ENCODE measurements around the gene OLFM1. TPM values are rescaled to one million over a fixed set of nuclear protein-coding genes. Genes with fewer than 3 reads are reported as not detected.

The OLFM1 gene
- total RNA-seq, 1 experiment from 2014 or later: 3.5 TPM

DNA sequence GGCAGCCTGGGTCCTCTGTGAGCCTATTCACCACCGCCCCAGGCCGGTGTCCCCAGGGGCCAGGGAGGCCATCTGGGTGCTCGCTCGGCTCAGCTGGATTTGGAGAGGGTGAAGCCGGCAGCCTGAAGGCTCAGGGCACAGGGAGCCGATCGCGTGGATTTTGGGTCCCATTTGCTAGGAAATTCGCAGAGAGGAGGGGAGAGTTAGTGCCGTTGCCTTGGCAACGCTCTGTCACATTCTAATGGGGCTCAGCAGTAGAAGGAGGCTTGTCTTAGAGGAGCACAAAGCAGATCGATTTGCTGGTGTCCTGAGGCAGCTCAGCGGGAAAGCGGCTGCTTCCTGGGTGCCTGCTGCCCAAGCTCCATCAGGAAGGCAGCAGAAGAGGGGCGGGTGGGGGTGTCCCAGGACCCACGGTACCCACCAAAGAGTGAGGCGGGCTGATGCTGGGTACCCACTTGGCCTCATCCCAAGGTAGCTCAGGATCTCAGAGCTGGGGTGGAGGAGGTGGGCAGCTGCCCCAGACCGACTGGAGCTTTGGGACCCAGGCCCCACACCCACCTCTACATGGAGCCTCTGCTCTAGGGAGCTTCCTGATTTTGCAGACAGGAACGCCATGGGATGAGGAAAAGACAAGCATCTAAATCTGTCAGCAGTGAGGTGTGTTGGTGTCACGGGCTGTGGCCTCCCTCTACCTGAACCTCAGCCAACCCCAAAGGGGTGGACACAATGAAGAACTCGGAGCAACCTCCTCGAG is 17.1 kb upstream of the OLFM1 start:
- H3K36me3 ChIP-seq (ENCODE audit: control insufficient read depth in 1 of 2, insufficient read depth in 2 of 2, low read length in 2 of 2): no peaks in the 10 kb centered on the region
- TF ChIP-seq SP1 (IDR thresholded peaks at IDR 0.05; ENCODE audit: low read depth) (no peak), EZH2phosphoT487 (IDR thresholded peaks at IDR 0.05; ENCODE audit: borderline replicate concordance) (no peak)
- TF ChIP-seq, protein P1, sequence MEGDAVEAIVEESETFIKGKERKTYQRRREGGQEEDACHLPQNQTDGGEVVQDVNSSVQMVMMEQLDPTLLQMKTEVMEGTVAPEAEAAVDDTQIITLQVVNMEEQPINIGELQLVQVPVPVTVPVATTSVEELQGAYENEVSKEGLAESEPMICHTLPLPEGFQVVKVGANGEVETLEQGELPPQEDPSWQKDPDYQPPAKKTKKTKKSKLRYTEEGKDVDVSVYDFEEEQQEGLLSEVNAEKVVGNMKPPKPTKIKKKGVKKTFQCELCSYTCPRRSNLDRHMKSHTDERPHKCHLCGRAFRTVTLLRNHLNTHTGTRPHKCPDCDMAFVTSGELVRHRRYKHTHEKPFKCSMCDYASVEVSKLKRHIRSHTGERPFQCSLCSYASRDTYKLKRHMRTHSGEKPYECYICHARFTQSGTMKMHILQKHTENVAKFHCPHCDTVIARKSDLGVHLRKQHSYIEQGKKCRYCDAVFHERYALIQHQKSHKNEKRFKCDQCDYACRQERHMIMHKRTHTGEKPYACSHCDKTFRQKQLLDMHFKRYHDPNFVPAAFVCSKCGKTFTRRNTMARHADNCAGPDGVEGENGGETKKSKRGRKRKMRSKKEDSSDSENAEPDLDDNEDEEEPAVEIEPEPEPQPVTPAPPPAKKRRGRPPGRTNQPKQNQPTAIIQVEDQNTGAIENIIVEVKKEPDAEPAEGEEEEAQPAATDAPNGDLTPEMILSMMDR (IDR thresholded peaks at IDR 0.05 in 2 of 3, conservative IDR thresholded peaks at IDR 0.05 in 1 of 3; ENCODE audit: borderline replicate concordance in 1 of 3, insufficient read depth in 1 of 3, low read depth in 2 of 3, low read length in 2 of 3): no peak
- TF ChIP-seq, protein P2, sequence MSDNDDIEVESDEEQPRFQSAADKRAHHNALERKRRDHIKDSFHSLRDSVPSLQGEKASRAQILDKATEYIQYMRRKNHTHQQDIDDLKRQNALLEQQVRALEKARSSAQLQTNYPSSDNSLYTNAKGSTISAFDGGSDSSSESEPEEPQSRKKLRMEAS (IDR thresholded peaks at IDR 0.05): no peak
- ChIA-PET CTCF (no interaction called here), RAD21 (ENCODE audit: low non-redundant PET in 1 of 2, low total read pairs in 2 of 2, uncharacterized antibody in 2 of 2, unreplicated experiment in 2 of 2) (no interaction called here), POLR2A (no interaction called here)
- H4K20me1 ChIP-seq (ENCODE audit: insufficient read depth): no peaks in the 10 kb centered on the region
- intact Hi-C loops (cut with micrococcal nuclease): no loop called here
- H3K4me1 ChIP-seq (ENCODE audit: control insufficient read depth in 1 of 2, insufficient read depth in 2 of 2, low read length in 2 of 2): no peaks in the 10 kb centered on the region
- DNase-seq (ENCODE audit: low read depth, low spot score): no peak
- peaks cover 16% of the 10 kb centered on the region; the same call in 1 of the 2 replicates for H3K27me3 ChIP-seq (ENCODE audit: insufficient read depth, low read length)
- H3K9me3 ChIP-seq (ENCODE audit: control insufficient read depth in 1 of 2, insufficient read depth in 1 of 2, low read depth in 1 of 2, low read length in 2 of 2): no peaks in the 10 kb centered on the region
- H2AFZ ChIP-seq (ENCODE audit: low read depth, low read length, poor library complexity, severe bottlenecking): no peak overlapping the region
- H3K4me3 ChIP-seq (replicated peaks in 1 of 2; ENCODE audit: low read depth in 1 of 2, low read length in 2 of 2): no peak overlapping the region
- no peaks in the 10 kb centered on the region for H3K79me2 ChIP-seq (ENCODE audit: insufficient read depth, low read length)
- no peak overlapping the region for H3K9ac ChIP-seq (ENCODE audit: low read length)
- no peak overlapping the region for H3K27ac ChIP-seq (ENCODE audit: low read depth, low read length)
- no TSS peak for BruUV-seq (replicated peaks)
- ATAC-seq: no peak
- no peaks in the 10 kb centered on the region for H3K9me2 ChIP-seq (ENCODE audit: insufficient read depth)
- H3K4me2 ChIP-seq (ENCODE audit: low read length): no peak overlapping the region

DNA sequence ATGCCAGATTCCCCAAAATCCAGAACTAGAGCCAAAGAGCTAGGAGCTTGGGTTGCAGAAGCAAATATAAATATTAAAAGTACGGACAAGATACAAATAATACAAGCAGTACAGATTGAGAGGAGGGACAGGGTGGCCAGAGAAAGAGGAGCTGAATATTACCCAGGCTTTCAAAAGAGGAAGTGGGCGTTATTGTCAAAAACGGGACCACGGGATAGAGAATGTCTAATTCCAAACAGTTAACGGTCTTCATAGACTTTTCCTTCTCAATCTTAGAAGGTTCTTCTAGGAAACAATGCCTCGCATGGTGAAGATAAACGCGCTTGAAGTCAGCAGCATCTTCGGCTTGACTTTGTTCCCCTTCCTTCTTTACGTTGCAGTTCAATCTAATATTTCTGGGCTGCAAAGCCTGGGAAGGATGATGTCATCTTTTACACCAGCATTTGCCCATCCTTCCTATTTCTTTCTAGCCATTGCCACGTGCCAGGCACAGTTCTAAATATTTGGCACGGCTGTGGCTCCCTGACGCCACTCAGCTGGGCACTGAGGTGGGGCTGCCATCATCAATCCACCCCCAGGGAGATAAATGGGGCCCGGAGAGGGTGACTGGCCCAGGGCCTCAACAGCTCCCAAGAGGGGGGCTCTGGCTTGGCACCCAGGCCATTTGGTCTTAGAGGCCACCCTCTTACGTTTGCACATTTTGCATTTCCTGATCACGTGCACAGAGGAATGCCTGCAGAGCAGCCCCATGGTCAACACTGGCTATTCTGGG is 16.3 kb upstream of the OLFM1 start:
- ATAC-seq (no peak), DNase-seq (ENCODE audit: low read depth, low spot score) (no peak)
- no TSS peak for BruUV-seq (replicated peaks)
- Histone ChIP-seq H3K9ac (ENCODE audit: low read length) (no peak overlapping the region), H3K9me2 (ENCODE audit: insufficient read depth) (no peaks in the 10 kb centered on the region), H3K9me3 (ENCODE audit: control insufficient read depth in 1 of 2, insufficient read depth in 1 of 2, low read depth in 1 of 2, low read length in 2 of 2) (no peaks in the 10 kb centered on the region), H3K4me2 (ENCODE audit: low read length) (no peak overlapping the region), H3K79me2 (ENCODE audit: insufficient read depth, low read length) (no peaks in the 10 kb centered on the region), H3K36me3 (ENCODE audit: control insufficient read depth in 1 of 2, insufficient read depth in 2 of 2, low read length in 2 of 2) (no peaks in the 10 kb centered on the region), H2AFZ (ENCODE audit: low read depth, low read length, poor library complexity, severe bottlenecking) (no peak overlapping the region), H3K27ac (ENCODE audit: low read depth, low read length) (no peak overlapping the region), H3K27me3 (ENCODE audit: insufficient read depth, low read length) (peaks cover 16% of the 10 kb centered on the region; the same call in 1 of the 2 replicates), H3K4me3 (replicated peaks in 1 of 2; ENCODE audit: low read depth in 1 of 2, low read length in 2 of 2) (no peak overlapping the region), H3K4me1 (ENCODE audit: control insufficient read depth in 1 of 2, insufficient read depth in 2 of 2, low read length in 2 of 2) (no peaks in the 10 kb centered on the region), H4K20me1 (ENCODE audit: insufficient read depth) (no peaks in the 10 kb centered on the region)
- ChIA-PET CTCF (no interaction called here), RAD21 (ENCODE audit: low non-redundant PET in 1 of 2, low total read pairs in 2 of 2, uncharacterized antibody in 2 of 2, unreplicated experiment in 2 of 2) (no interaction called here), POLR2A (no interaction called here)
- intact Hi-C loops (cut with micrococcal nuclease): no loop called here
- TF ChIP-seq FOSL1 (IDR thresholded peaks at IDR 0.05; ENCODE audit: low read depth) (no peak), ZNF274 (IDR thresholded peaks at IDR 0.05; ENCODE audit: low read depth, low read length) (no peak), ZFX (IDR thresholded peaks at IDR 0.05) (no peak), TCF7L2 (IDR thresholded peaks at IDR 0.05; ENCODE audit: borderline replicate concordance, extremely low read depth, insufficient read depth, insufficient read length) (no peak), ATF3 (IDR thresholded peaks at IDR 0.05) (no peak), ZBTB33 (IDR thresholded peaks at IDR 0.05; ENCODE audit: extremely low read depth, insufficient replicate concordance, low read length) (no peak), SIN3A (IDR thresholded peaks at IDR 0.05; ENCODE audit: low read depth) (no peak)
